ENCODE measurements around the gene ZBTB9. TPM values are rescaled to one million over a fixed set of nuclear protein-coding genes. Genes with fewer than 3 reads are reported as not detected.

Gene ZBTB9
- total RNA-seq, 1 experiment from 2014 or later = 14.2 TPM

GRCh38 chr6:33426590-33427511, 27.5 kb upstream of the ZBTB9 start:
- Histone ChIP-seq H3K9me2 (ENCODE audit: insufficient read depth) (no peaks in the 10 kb centered on the region), H3K4me3 (replicated peaks in 1 of 2; ENCODE audit: low read depth in 1 of 2, low read length in 2 of 2) (peak overlapping the region; percentile 52 to 65), H2AFZ (ENCODE audit: low read depth, low read length, poor library complexity, severe bottlenecking) (no peak overlapping the region), H3K79me2 (ENCODE audit: insufficient read depth, low read length) (no peaks in the 10 kb centered on the region), H3K27ac (ENCODE audit: low read depth, low read length) (peak overlapping the region; percentile 86), H3K9me3 (ENCODE audit: control insufficient read depth in 1 of 2, insufficient read depth in 1 of 2, low read depth in 1 of 2, low read length in 2 of 2) (no peaks in the 10 kb centered on the region), H3K9ac (ENCODE audit: low read length) (peak overlapping the region; percentile 60), H4K20me1 (ENCODE audit: insufficient read depth) (no peaks in the 10 kb centered on the region), H3K4me1 (ENCODE audit: control insufficient read depth in 1 of 2, insufficient read depth in 2 of 2, low read length in 2 of 2) (peaks cover 28 to 65% of the 10 kb centered on the region in 2 experiments), H3K4me2 (ENCODE audit: low read length) (peak overlapping the region; percentile 90), H3K27me3 (ENCODE audit: insufficient read depth, low read length) (no peaks in the 10 kb centered on the region), H3K36me3 (ENCODE audit: control insufficient read depth in 1 of 2, insufficient read depth in 2 of 2, low read length in 2 of 2) (no peaks in the 10 kb centered on the region)
- intact Hi-C loops (cut with micrococcal nuclease) = loop anchor here (5.0 kb wide), 1 partner anchor 130 kb away; the partner anchor contains the start of gene RGL2
- TF ChIP-seq, protein P1, sequence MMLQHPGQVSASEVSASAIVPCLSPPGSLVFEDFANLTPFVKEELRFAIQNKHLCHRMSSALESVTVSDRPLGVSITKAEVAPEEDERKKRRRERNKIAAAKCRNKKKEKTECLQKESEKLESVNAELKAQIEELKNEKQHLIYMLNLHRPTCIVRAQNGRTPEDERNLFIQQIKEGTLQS (IDR thresholded peaks at IDR 0.05) = no peak
- no peak for TF ChIP-seq TCF7L2 (IDR thresholded peaks at IDR 0.05; ENCODE audit: borderline replicate concordance, extremely low read depth, insufficient read depth, insufficient read length)
- no peak for TF ChIP-seq SP1 (IDR thresholded peaks at IDR 0.05; ENCODE audit: low read depth)
- no peak for TF ChIP-seq ELF1 (IDR thresholded peaks at IDR 0.05; ENCODE audit: borderline replicate concordance, low read depth)
- TF ChIP-seq CTCF (IDR thresholded peaks at IDR 0.05 in 2 of 3, conservative IDR thresholded peaks at IDR 0.05 in 1 of 3; ENCODE audit: borderline replicate concordance in 1 of 3, insufficient read depth in 1 of 3, low read depth in 2 of 3, low read length in 2 of 3) = no peak
- TF ChIP-seq POLR2AphosphoS5 (IDR thresholded peaks at IDR 0.05; ENCODE audit: low read depth, low read length) = no peak
- no peak for TF ChIP-seq YY1 (IDR thresholded peaks at IDR 0.05; ENCODE audit: extremely low read depth, insufficient replicate concordance, low read depth, low read length)
- TF ChIP-seq, protein P2, sequence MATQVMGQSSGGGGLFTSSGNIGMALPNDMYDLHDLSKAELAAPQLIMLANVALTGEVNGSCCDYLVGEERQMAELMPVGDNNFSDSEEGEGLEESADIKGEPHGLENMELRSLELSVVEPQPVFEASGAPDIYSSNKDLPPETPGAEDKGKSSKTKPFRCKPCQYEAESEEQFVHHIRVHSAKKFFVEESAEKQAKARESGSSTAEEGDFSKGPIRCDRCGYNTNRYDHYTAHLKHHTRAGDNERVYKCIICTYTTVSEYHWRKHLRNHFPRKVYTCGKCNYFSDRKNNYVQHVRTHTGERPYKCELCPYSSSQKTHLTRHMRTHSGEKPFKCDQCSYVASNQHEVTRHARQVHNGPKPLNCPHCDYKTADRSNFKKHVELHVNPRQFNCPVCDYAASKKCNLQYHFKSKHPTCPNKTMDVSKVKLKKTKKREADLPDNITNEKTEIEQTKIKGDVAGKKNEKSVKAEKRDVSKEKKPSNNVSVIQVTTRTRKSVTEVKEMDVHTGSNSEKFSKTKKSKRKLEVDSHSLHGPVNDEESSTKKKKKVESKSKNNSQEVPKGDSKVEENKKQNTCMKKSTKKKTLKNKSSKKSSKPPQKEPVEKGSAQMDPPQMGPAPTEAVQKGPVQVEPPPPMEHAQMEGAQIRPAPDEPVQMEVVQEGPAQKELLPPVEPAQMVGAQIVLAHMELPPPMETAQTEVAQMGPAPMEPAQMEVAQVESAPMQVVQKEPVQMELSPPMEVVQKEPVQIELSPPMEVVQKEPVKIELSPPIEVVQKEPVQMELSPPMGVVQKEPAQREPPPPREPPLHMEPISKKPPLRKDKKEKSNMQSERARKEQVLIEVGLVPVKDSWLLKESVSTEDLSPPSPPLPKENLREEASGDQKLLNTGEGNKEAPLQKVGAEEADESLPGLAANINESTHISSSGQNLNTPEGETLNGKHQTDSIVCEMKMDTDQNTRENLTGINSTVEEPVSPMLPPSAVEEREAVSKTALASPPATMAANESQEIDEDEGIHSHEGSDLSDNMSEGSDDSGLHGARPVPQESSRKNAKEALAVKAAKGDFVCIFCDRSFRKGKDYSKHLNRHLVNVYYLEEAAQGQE (IDR thresholded peaks at IDR 0.05; ENCODE audit: low read depth) = no peak
- TF ChIP-seq EZH2 (IDR thresholded peaks at IDR 0.05) = no peak
- no peak for TF ChIP-seq POLR2A (IDR thresholded peaks at IDR 0.05; ENCODE audit: borderline replicate concordance, extremely low read depth, insufficient read depth, insufficient read length)
- no peak for TF ChIP-seq SIN3A (IDR thresholded peaks at IDR 0.05; ENCODE audit: low read depth)
- no peak for TF ChIP-seq SRF (IDR thresholded peaks at IDR 0.05; ENCODE audit: low read depth)
- no peak for TF ChIP-seq EZH2phosphoT487 (IDR thresholded peaks at IDR 0.05; ENCODE audit: borderline replicate concordance)
- TF ChIP-seq FOSL1 (IDR thresholded peaks at IDR 0.05; ENCODE audit: low read depth) = no peak
- no peak for TF ChIP-seq ZFX (IDR thresholded peaks at IDR 0.05)
- DNase-seq (ENCODE audit: low read depth, low spot score) = no peak
- ChIA-PET CTCF (interaction anchor here (0.7 to 1.6 kb wide), 4 partner anchors 13 to 150 kb away, joined by 3 to 7 read pairs (median 4); partner anchors contain the start of genes B3GALT4 and ZBTB9), POLR2A (interaction anchor here (2.1 kb wide), 1 partner anchor 28 kb away, joined by 7 read pairs; the partner anchor contains the start of gene ZBTB9), RAD21 (ENCODE audit: low non-redundant PET in 1 of 2, low total read pairs in 2 of 2, uncharacterized antibody in 2 of 2, unreplicated experiment in 2 of 2) (interaction anchor here in 1 of 2 experiments (0.6 kb wide), 1 partner anchor 147 kb away, joined by 3 read pairs; no protein-coding TSS in a partner anchor)
- no TSS peak for BruUV-seq (replicated peaks)
- ATAC-seq = no peak

Measured in HCT116 (cell line).